Muscle layer of duodenum (tissue), 2 donors: ENCODE results near the gene WDR20.
A peak's percentile ranks its signal among the peaks of the same experiment; 100 is the strongest.
"Not testable (repeated sequence)": the region's sequence is repeated elsewhere in the genome, so short reads cannot be mapped to it uniquely, and the experiment has no call there.

Experiments
- H3K27ac ChIP-seq: one replicate; pipeline ENCODE4 v1.7.0; 2013; ENCODE audit warnings: mild to moderate bottlenecking, low read length
- H3K27me3 ChIP-seq: one replicate; pipeline ENCODE4 v1.7.0; 2013; ENCODE audit warnings: low read depth, mild to moderate bottlenecking, control low read depth, low read length
- H3K36me3 ChIP-seq, 2 donors: one replicate each; pipeline ENCODE4 v1.7.0; 2013; ENCODE audit warnings: low read length in 2 of 2, control low read depth in 1 of 2, mild to moderate bottlenecking in 1 of 2; ENCODE audit not compliant: insufficient read depth in 2 of 2, control insufficient read depth in 1 of 2
- H3K4me1 ChIP-seq, 2 donors: one replicate each; pipeline ENCODE4 v1.7.0; 2013; ENCODE audit warnings: low read length in 2 of 2, mild to moderate bottlenecking in 2 of 2, control low read depth in 1 of 2, moderate library complexity in 1 of 2; ENCODE audit not compliant: insufficient read depth in 2 of 2, control insufficient read depth in 1 of 2
- H3K4me3 ChIP-seq, 2 donors: one replicate each; pipeline ENCODE4 v1.7.0; 2013; ENCODE audit warnings: low read length in 2 of 2, low read depth in 1 of 2, mild to moderate bottlenecking in 1 of 2
- H3K9me3 ChIP-seq, 2 donors: one replicate each; pipeline ENCODE4 v1.7.0; 2013; ENCODE audit warnings: low read length in 2 of 2, control low read depth in 1 of 2, mild to moderate bottlenecking in 1 of 2; ENCODE audit not compliant: control insufficient read depth in 1 of 2
- donor health status: healthy.

The WDR20 gene

GRCh38 chr14:102231476-102232347 lies 92.0 kb downstream of the WDR20 start:
- Histone ChIP-seq H3K27ac (no peak overlapping the region), H3K9me3 (no peaks in the 10 kb centered on the region), H3K27me3 (no peaks in the 10 kb centered on the region), H3K36me3 (peaks cover 0 to 12% of the 10 kb centered on the region in 2 donors), H3K4me3 (no peak overlapping the region), H3K4me1 (no peaks in the 10 kb centered on the region)

DNA sequence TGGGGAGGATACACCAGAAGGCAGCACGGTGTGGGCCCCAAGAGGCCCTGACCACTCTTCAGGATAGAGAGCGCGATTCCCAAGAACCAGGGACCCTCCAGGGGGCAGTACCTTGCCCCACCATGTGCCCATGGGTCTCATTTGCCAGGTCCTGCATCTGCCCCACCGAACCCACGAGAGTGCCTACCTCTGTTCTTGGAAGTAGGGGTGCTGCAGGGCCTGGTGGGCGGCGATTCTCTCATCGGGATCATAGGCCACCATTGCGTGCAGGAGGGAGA lies 92.6 kb downstream of the WDR20 start:
- H3K27me3 ChIP-seq = no peaks in the 10 kb centered on the region

GRCh38 chr14:102233081-102233480 lies 93.4 kb downstream of the WDR20 start:
- Histone ChIP-seq H3K27ac (no peak overlapping the region), H3K27me3 (no peaks in the 10 kb centered on the region), H3K4me1 (no peaks in the 10 kb centered on the region), H3K4me3 (no peak overlapping the region), H3K36me3 (peaks cover 0 to 12% of the 10 kb centered on the region in 2 donors), H3K9me3 (no peaks in the 10 kb centered on the region)

More for the DNA sequence above, 92.6 kb downstream of the WDR20 start:
- peaks cover 0 to 12% of the 10 kb centered on the region in 2 donors for H3K36me3 ChIP-seq
- no peak overlapping the region for H3K4me3 ChIP-seq
- H3K27ac ChIP-seq = no peak overlapping the region
- H3K9me3 ChIP-seq = no peaks in the 10 kb centered on the region
- no peaks in the 10 kb centered on the region for H3K4me1 ChIP-seq

- Histone ChIP-seq H3K9me3 (no peaks in the 10 kb centered on the region), H3K4me3 (peak overlapping the region; percentile 21 to 37), H3K27ac (no peak overlapping the region), H3K4me1 (no peaks in the 10 kb centered on the region), H3K27me3 (no peaks in the 10 kb centered on the region), H3K36me3 (peaks cover 0 to 5% of the 10 kb centered on the region in 2 donors)
Observed at GRCh38 chr14:102234331-102235264, 94.9 kb downstream of the WDR20 start.

GRCh38 chr14:102235275-102235897 lies 95.7 kb downstream of the WDR20 start:
- Histone ChIP-seq H3K27ac (no peak overlapping the region), H3K4me3 (peak overlapping the region; percentile 21 to 37), H3K27me3 (no peaks in the 10 kb centered on the region), H3K9me3 (no peaks in the 10 kb centered on the region), H3K36me3 (peaks cover 0 to 5% of the 10 kb centered on the region in 2 donors), H3K4me1 (no peaks in the 10 kb centered on the region)

DNA sequence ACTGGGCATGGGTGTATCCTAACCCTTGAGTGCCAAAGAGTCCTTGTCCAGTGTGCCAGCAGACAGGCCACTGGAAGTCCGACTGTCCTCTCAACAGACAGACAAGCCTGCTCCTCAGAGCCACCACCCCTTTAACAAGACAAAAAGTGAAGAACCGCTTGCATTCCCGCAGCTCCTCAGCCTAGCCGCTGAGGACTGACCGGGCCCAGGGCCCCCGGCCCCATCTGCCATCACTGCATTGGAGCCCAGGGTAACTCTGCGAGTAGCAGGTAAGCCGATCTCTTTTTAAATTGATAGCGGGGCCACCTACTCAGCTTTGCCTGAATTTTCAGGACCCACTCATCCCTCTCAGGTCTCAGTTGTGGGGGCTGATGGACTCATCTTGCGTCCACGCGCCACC lies 96.3 kb downstream of the WDR20 start:
- Histone ChIP-seq H3K27me3 (no peaks in the 10 kb centered on the region), H3K36me3 (peaks cover 0 to 5% of the 10 kb centered on the region in 2 donors), H3K4me3 (no peak overlapping the region), H3K9me3 (no peaks in the 10 kb centered on the region), H3K27ac (no peak overlapping the region), H3K4me1 (no peaks in the 10 kb centered on the region)

DNA sequence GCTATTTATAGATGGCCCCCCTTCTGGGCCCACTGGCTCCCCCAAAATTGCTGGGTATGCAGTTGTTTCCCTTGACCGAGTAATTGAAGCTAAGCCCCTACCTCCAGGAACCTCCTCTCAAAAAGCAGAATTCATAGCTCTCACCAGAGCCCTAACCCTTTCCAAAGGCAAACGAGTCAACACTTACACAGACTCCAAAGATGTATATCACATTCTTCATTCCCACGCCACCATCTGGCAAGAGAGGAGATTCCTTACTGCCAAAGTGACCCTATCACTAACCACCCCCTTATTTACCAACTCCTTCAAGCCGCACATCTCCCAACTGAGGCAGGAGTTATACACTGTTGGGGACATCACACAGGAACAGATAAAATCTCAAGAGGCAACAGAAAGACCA lies 98.4 kb downstream of the WDR20 start:
- no peak overlapping the region for H3K27ac ChIP-seq
- H3K4me3 ChIP-seq = no peak overlapping the region
- no peaks in the 10 kb centered on the region for H3K9me3 ChIP-seq
- no peaks in the 10 kb centered on the region for H3K36me3 ChIP-seq
- H3K27me3 ChIP-seq = no peaks in the 10 kb centered on the region
- no peaks in the 10 kb centered on the region for H3K4me1 ChIP-seq

GRCh38 chr14:102238766-102239165 lies 99.1 kb downstream of the WDR20 start:
- no peaks in the 10 kb centered on the region for H3K9me3 ChIP-seq
- no peaks in the 10 kb centered on the region for H3K36me3 ChIP-seq
- H3K4me3 ChIP-seq = no peak overlapping the region
- H3K27me3 ChIP-seq = no peaks in the 10 kb centered on the region
- H3K4me1 ChIP-seq = no peaks in the 10 kb centered on the region
- no peak overlapping the region for H3K27ac ChIP-seq

DNA sequence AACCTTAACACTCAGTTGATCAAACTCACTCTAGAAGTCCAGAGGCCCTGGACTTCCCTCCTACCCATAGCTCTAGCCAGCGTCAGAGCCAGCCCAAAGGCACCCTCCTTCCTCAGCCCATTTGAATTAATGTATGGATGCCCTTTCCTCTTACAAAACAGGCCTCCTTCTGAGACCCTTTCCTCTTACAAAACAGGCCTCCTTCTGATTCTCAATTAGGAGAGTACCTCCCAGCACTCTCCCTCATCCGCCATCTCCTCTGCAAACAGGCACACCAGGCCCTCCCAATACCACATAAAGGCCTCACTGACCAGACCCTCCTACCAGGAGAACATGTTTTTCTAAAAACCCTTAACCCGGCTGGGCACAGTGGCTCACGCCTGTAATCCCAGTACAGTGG lies 99.5 kb downstream of the WDR20 start:
- Histone ChIP-seq H3K9me3 (no peaks in the 10 kb centered on the region), H3K27me3 (no peaks in the 10 kb centered on the region), H3K36me3 (no peaks in the 10 kb centered on the region), H3K4me1 (no peaks in the 10 kb centered on the region), H3K4me3 (no peak overlapping the region), H3K27ac (no peak overlapping the region)

GRCh38 chr14:102240481-102240880 lies 100.8 kb downstream of the WDR20 start:
- H3K36me3 ChIP-seq, H3K27me3 ChIP-seq, H3K4me1 ChIP-seq, H3K4me3 ChIP-seq, H3K9me3 ChIP-seq, H3K27ac ChIP-seq: not testable (repeated sequence)

GRCh38 chr14:102241147-102241546 lies 101.5 kb downstream of the WDR20 start:
- H3K4me3 ChIP-seq = no peak overlapping the region
- H3K27me3 ChIP-seq = no peaks in the 10 kb centered on the region
- no peaks in the 10 kb centered on the region for H3K9me3 ChIP-seq

More at GRCh38 chr14:102241147-102241546, 101.5 kb downstream of the WDR20 start:
- H3K36me3 ChIP-seq = no peaks in the 10 kb centered on the region
- no peak overlapping the region for H3K27ac ChIP-seq
- H3K4me1 ChIP-seq = no peaks in the 10 kb centered on the region
